K562 (cell line): Measurements from ENCODE around the gene ANAPC5. TPM values are rescaled to one million over a fixed set of nuclear protein-coding genes. Genes with fewer than 3 reads are reported as not detected.

ENCODE experiments used
- ATAC-seq: fragments of 200-7000 bp; cut with Tn5 transposase; 3 replicates; pipeline ENCODE4 v1.9.1; 2020; ENCODE audit warnings: moderate library complexity
- BruUV-seq: library from RNA; stranded (reverse); fragments of 400-500 nt; replicated peaks from 2 replicates; lab custom pipeline; 2021; lab: Mats Ljungman, UMichigan
- CTCF ChIA-PET: fragments of 300-600 bp; formaldehyde crosslinking; extraction: SDS; loops from one replicate; lab custom pipeline; 2021; ENCODE audit warnings: low intra/inter-chr PET ratio; lab: Yijun Ruan, JAX
- POLR2A ChIA-PET: fragments of 300-600, 350-650 bp; sonication (Branson Sonifier 250); formaldehyde crosslinking; extraction: SDS; loops from one replicate; lab custom pipeline; 2021; ENCODE audit warnings: antibody characterized with exemption, inconsistent platforms; lab: Yijun Ruan, JAX
- DNase-seq, 4 experiments: peaks; one replicate each; pipeline versions ENCODE4 v3.0.0 to v3.0.0-alpha.2; 2011 to 2018; ENCODE audit warnings: low spot score in 3 of 4, mixed read lengths in 3 of 4; ENCODE audit errors: extremely low read depth in 1 of 4
- FAIRE-seq: peaks from 2 replicates; lab custom pipeline; 2011; peaks lifted over from hg19 to GRCh38; lab: Jason Lieb, UNC
- H2AFZ ChIP-seq: 2 replicates; pipeline ENCODE4 v1.6.0; 2011; ENCODE audit warnings: low read depth, low read length, control low read depth, inconsistent platforms
- H3K27ac ChIP-seq: fragments of 200-600 bp; 3 replicates; pipeline ENCODE4 v1.8.0; 2011; ENCODE audit warnings: low read depth, mild to moderate bottlenecking, control low read depth, inconsistent platforms, low read length, moderate library complexity, mixed read lengths; ENCODE audit errors: extremely low read depth
- H3K27me3 ChIP-seq, 2 experiments: fragments of 300-600 bp in 1 of 2; 2 replicates in 1 of 2; 3 replicates in 1 of 2; pipeline versions ENCODE4 v1.6.0 to v1.8.0; 2011; ENCODE audit warnings: inconsistent platforms in 2 of 2, low read length in 2 of 2, mild to moderate bottlenecking in 1 of 2, mixed read lengths in 1 of 2, moderate library complexity in 1 of 2; ENCODE audit not compliant: control insufficient read depth in 2 of 2, insufficient read depth in 2 of 2
- H3K36me3 ChIP-seq: fragments of 300-600 bp; 3 replicates; pipeline ENCODE4 v1.8.0; 2011; ENCODE audit warnings: mild to moderate bottlenecking, low read length, inconsistent platforms; ENCODE audit not compliant: control insufficient read depth, insufficient read depth
- H3K4me1 ChIP-seq, 2 experiments: fragments of 200-600 bp in 1 of 2; replicated peaks in 1 of 2; 2 replicates in 1 of 2; 3 replicates in 1 of 2; pipeline versions ENCODE4 v1.5.1 to v1.8.0; 2011; ENCODE audit warnings: inconsistent platforms in 2 of 2, low read length in 2 of 2, mild to moderate bottlenecking in 1 of 2, mixed read lengths in 1 of 2, moderate library complexity in 1 of 2; ENCODE audit not compliant: control insufficient read depth in 2 of 2, insufficient read depth in 2 of 2
- H3K4me2 ChIP-seq: 2 replicates; pipeline ENCODE4 v1.6.1; 2011; ENCODE audit warnings: low read length, control low read depth, inconsistent platforms, mixed read lengths; ENCODE audit not compliant: insufficient read depth
- H3K4me3 ChIP-seq: fragments of 200-600 bp; sonication (generic), shearing (Covaris generic); 2 replicates; pipeline ENCODE4 v1.5.1; 2016; ENCODE audit warnings: control low read depth, inconsistent platforms
- H3K79me2 ChIP-seq: fragments of 200-600 bp; 3 replicates; pipeline ENCODE4 v1.8.0; 2011; ENCODE audit warnings: low read length, inconsistent platforms; ENCODE audit not compliant: control insufficient read depth, insufficient read depth
- H3K9ac ChIP-seq, 2 experiments: 2 replicates each; pipeline versions ENCODE4 v1.6.0 to v1.6.1; 2011; ENCODE audit warnings: low read depth in 2 of 2, low read length in 2 of 2, control low read depth in 1 of 2, inconsistent platforms in 1 of 2, mild to moderate bottlenecking in 1 of 2, mixed read lengths in 1 of 2; ENCODE audit not compliant: insufficient read depth in 1 of 2
- H3K9me1 ChIP-seq: one replicate; pipeline ENCODE4 v1.6.0; 2011; ENCODE audit warnings: inconsistent platforms, mild to moderate bottlenecking, low read length, moderate library complexity; ENCODE audit not compliant: control insufficient read depth, insufficient read depth
- H3K9me3 ChIP-seq: replicated peaks from 2 replicates; pipeline ENCODE4 v1.5.1; 2011; ENCODE audit warnings: low read depth, low read length, inconsistent platforms; ENCODE audit not compliant: control insufficient read depth, insufficient read depth
- H4K20me1 ChIP-seq: replicated peaks from 2 replicates; pipeline ENCODE4 v1.6.1; 2011; ENCODE audit warnings: low read length, inconsistent platforms, mixed read lengths; ENCODE audit not compliant: control insufficient read depth, insufficient read depth
- C11orf30 ChIP-seq: fragments of 450-650 bp; IDR thresholded peaks from 2 replicates; pipeline ENCODE4 v1.6.1; 2016; ENCODE audit warnings: low read depth, mild to moderate bottlenecking
- ELF1 ChIP-seq: fragments of 200-800 bp; sonication (Bioruptor generic); IDR thresholded peaks from 2 replicates; pipeline ENCODE4 v1.6.1; 2016; ENCODE audit warnings: missing genetic modification characterization, missing compliant biosample characterization
- MAFF ChIP-seq: IDR thresholded peaks from 2 replicates; pipeline ENCODE4 v1.6.1; 2012; ENCODE audit warnings: low read length, improper control_type of control experiment
- MAFG ChIP-seq: fragments of 450-650 bp; conservative IDR thresholded peaks from 2 replicates; pipeline ENCODE4 v1.6.1; 2016; ENCODE audit warnings: missing genetic modification characterization, missing compliant biosample characterization
- MAFK ChIP-seq: IDR thresholded peaks from 2 replicates; pipeline ENCODE4 v1.6.1; 2011; ENCODE audit warnings: low read length, improper control_type of control experiment
- NFE2 ChIP-seq: IDR thresholded peaks from 2 replicates; pipeline ENCODE4 v1.6.1; 2014; ENCODE audit warnings: antibody characterized with exemption, low read depth
- RCOR1 ChIP-seq, 2 experiments: IDR thresholded peaks; 2 replicates each; pipeline ENCODE4 v1.6.1; 2012; ENCODE audit warnings: low read depth in 2 of 2, low read length in 2 of 2, borderline replicate concordance in 1 of 2, improper control_type of control experiment in 1 of 2
- RNF2 ChIP-seq: sonication (generic); IDR thresholded peaks from 2 replicates; pipeline ENCODE4 v1.6.1; 2016
- ZNF316 ChIP-seq: fragments of 450-650 bp; IDR thresholded peaks from 2 replicates; pipeline ENCODE4 v1.6.1; 2016
- WGBS: fragments of 100-300 bp; shearing (Covaris generic); methylation state at CpG from one replicate; pipeline ENCODE4 v1.1.6; 2016; ENCODE audit warnings: low coverage, mixed read lengths; ENCODE audit not compliant: insufficient coverage; ENCODE audit errors: missing lambda C conversion rate; 5-methylcytosine and 5-hydroxymethylcytosine counted together
- in situ Hi-C: fragments of 300-500 bp; cut with MboI; formaldehyde crosslinking; loops from 4 replicates; pipeline ENCODE4 v1.15.0; 2018; ENCODE audit warnings: inconsistent platforms, mixed read lengths
- intact Hi-C: fragments of 100-400 bp; cut with micrococcal nuclease; formaldehyde crosslinking; loops from 2 replicates; pipeline ENCODE4 v1.14.2; 2022
- polyA plus RNA-seq, 8 experiments: library from polyadenylated mRNA; depleted of rRNA in 4 of 8; stranded (reverse) in 5 of 8; unstranded in 3 of 8; fragments of >200 nt; fragmentation: Nextera tagmentation in 2 of 8; fragmentation: Illumina TruSeq in 1 of 8; extraction: Ambion mirVana in 2 of 8; extraction: Trizol in 1 of 8; gene quantifications; 2 replicates each; pipeline versions ENCODE4 v1.2.1 to v1.2.3, GENCODE V29; 2011 to 2014; ENCODE audit warnings: inconsistent platforms in 1 of 8, missing spikeins in 1 of 8
- total RNA-seq, 7 experiments: library from RNA; depleted of rRNA in 6 of 7; stranded (reverse); fragments of >200 nt in 6 of 7; fragmentation: Illumina TruSeq in 2 of 7; extraction: Trizol in 2 of 7; gene quantifications; 2 replicates each; pipeline versions ENCODE4 v1.2.1 to v1.2.3, GENCODE V29; 2011 to 2021; ENCODE audit warnings: low replicate concordance in 1 of 7

The ANAPC5 gene
- total and polyA plus RNA-seq, 9 of the 15 experiments (the other 6 are each of a cell fraction or from before 2014, with no cell fraction given) = 136 to 315 (median 197) TPM

- intact Hi-C loops (no loop called here), in situ Hi-C loops (no loop called here)
- FAIRE-seq (peak; percentile 58), DNase-seq (peak in 3 of 4 experiments; percentile 21 to 36 (median 22)), ATAC-seq (peak; percentile 57; the same call in 2 of the 3 replicates)
- Histone ChIP-seq H4K20me1 (no peaks in the 10 kb centered on the region), H3K27ac (no peak overlapping the region), H3K4me3 (no peak overlapping the region), H3K9me1 (no peaks in the 10 kb centered on the region), H2AFZ (peak overlapping the region; percentile 54), H3K27me3 (no peaks in the 10 kb centered on the region), H3K9me3 (no peaks in the 10 kb centered on the region), H3K9ac (peak overlapping the region in 1 of 2 experiments; percentile 15; a peak in 1 of 4 replicates), H3K4me2 (peak overlapping the region; percentile 17; the same call in 1 of the 2 replicates), H3K36me3 (no peaks in the 10 kb centered on the region), H3K79me2 (no peaks in the 10 kb centered on the region), H3K4me1 (peaks cover 0 to 8% of the 10 kb centered on the region in 2 experiments; a peak in 2 of 5 replicates)
- POLR2A ChIA-PET = interaction anchor here (0.6 to 3.0 kb wide), 6 partner anchors 10 to 76 kb away, joined by 3 to 19 read pairs (median 6); partner anchors contain the start of genes ANAPC5 and RNF34
- BruUV-seq = no TSS peak
- TF ChIP-seq ELF1 (tag) (no peak), RCOR1 (IDR thresholded peaks at IDR 0.05; ENCODE audit: borderline replicate concordance in 1 of 2, low read depth in 2 of 2, low read length in 2 of 2) (peak in 1 of 2 experiments; percentile 25; a peak in 1 of 4 replicates), RNF2 (no peak), C11orf30 (peak; percentile 95), MAFK (peak; percentile 92), MAFG (tag) (peak; percentile 91), MAFF (peak; percentile 90), ZNF316 (peak; percentile 97), NFE2 (peak; percentile 55)
- CTCF ChIA-PET = no interaction called here
- WGBS = 6% methylated on average over 5 of the region's 5 CpGs
These were observed 13.3 kb upstream of the ANAPC5 start for GRCh38 chr12:121365416-121366062.
